Adrenal gland (tissue), 5 donors: Measurements from ENCODE around the gene COL9A3.

Source experiments
- POLR2A ChIP-seq, 2 donors: fragments of 450-650 bp; IDR thresholded peaks; one replicate each; pipeline ENCODE4 v1.6.1; 2017; ENCODE audit warnings: antibody characterized with exemption in 2 of 2, mild to moderate bottlenecking in 2 of 2, moderate library complexity in 1 of 2
- TF ChIP-seq, protein P1 (sequence below), 6 experiments: fragments of 450-650 bp in 4 of 6; fragments of 200-600 bp in 2 of 6; sonication (generic) in 1 of 6; IDR thresholded peaks; 1 replicate in 5 of 6; 2 replicates in 1 of 6; pipeline versions ENCODE4 v1.5.1 to v1.8.0; 2016 to 2021; ENCODE audit warnings: antibody characterized with exemption in 6 of 6, mild to moderate bottlenecking in 2 of 6, moderate library complexity in 1 of 6
- donor health status: DM: no; HTN: no; CAD: no.

GRCh38 chr20:62825986-62826645, 9.3 kb downstream of the COL9A3 start:
- no peak for TF ChIP-seq POLR2A (IDR thresholded peaks at IDR 0.05)
- TF ChIP-seq, protein P1, sequence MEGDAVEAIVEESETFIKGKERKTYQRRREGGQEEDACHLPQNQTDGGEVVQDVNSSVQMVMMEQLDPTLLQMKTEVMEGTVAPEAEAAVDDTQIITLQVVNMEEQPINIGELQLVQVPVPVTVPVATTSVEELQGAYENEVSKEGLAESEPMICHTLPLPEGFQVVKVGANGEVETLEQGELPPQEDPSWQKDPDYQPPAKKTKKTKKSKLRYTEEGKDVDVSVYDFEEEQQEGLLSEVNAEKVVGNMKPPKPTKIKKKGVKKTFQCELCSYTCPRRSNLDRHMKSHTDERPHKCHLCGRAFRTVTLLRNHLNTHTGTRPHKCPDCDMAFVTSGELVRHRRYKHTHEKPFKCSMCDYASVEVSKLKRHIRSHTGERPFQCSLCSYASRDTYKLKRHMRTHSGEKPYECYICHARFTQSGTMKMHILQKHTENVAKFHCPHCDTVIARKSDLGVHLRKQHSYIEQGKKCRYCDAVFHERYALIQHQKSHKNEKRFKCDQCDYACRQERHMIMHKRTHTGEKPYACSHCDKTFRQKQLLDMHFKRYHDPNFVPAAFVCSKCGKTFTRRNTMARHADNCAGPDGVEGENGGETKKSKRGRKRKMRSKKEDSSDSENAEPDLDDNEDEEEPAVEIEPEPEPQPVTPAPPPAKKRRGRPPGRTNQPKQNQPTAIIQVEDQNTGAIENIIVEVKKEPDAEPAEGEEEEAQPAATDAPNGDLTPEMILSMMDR (IDR thresholded peaks at IDR 0.05), result no peak
